Measurements from ENCODE around the gene SLC26A2.

GRCh38 chr5:150000256-150000989 is 39.9 kb downstream of the SLC26A2 start, which contains the start of the genes HMGXB3 and TIGD6:
- TF ChIP-seq CTCF (IDR thresholded peaks at IDR 0.05): peak in 5 of 12 donors; percentile 11 to 38 (median 13)
- peak; percentile 2 to 80 for TF ChIP-seq POLR2A (IDR thresholded peaks at IDR 0.05)

Measured in heart left ventricle (tissue), 13 donors.